NCI-H2107 treated with DMSO at 0.1 percent for 48 hours (cell line): Measurements from ENCODE around the gene MRAS.

ENCODE experiments used
- DNase-seq: peaks from one replicate; lab custom pipeline; 2025; ENCODE audit not compliant: unreplicated experiment; lab: John Stamatoyannopoulos, UW

Gene MRAS

DNA sequence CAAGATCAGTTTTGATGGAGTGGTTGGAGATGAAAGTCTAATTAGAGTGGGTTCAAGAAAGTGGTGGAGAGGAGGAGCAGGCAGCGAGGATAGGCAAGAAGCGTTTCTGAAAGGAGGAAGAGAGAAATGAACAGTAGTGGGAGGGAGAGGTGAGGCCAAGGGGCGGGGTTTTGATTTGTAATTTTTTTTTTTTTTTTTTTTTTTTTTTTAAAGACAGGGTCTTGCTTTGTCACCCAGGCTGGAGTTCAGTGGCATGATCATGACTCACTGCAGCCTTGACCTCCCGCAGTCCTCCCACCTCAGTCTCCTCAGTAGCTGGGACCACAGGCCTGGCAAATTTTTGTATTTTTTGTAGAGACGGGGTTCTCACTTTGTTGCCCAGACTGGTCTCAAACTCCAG is 36.6 kb downstream of the MRAS start:
- DNase-seq = no peak

- DNase-seq = no peak
Measured at GRCh38 chr3:138389144-138389601, 40.8 kb downstream of the MRAS start.

- DNase-seq = no peak
Measured at GRCh38 chr3:138389841-138390581, 41.6 kb downstream of the MRAS start.

DNA sequence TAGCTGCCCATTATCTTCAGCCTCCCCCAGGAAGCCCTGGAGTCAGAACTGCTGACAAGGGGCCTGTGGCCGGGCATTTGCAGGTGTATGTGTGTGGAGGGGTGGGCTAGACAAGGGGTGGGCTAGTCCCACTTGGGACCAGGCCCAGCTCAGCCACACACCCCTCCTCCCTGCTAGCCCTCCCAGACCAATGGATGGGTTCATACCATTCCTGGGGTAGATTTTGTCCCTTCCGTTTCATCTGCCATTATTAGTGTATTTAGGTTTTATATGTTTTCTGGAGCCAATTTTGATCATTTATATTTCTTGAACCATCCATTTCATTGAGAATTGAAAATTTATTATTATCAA is 42.2 kb downstream of the MRAS start:
- DNase-seq = no peak

DNA sequence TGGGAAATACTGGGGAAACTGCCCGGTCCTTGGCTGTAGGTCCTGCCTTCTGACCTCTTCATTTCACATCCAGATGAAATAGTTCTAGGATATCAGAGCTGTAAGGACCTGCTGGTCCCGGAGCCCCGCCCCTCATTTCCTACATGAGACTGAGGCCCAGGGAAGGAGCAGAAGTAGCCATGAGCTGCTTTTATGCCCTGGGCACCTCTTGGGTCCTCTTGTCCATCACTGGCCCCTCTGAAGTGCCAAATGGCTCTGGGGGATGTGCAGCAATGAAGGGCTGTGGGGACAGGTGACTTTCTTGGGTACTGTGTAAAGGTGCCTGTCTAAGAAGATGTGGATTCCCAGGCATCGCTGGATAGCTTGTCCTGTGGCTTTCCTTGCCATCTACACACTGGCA is 45.8 kb downstream of the MRAS start:
- DNase-seq = no peak

GRCh38 chr3:138394686-138395085 is 46.3 kb downstream of the MRAS start:
- DNase-seq = no peak

DNA sequence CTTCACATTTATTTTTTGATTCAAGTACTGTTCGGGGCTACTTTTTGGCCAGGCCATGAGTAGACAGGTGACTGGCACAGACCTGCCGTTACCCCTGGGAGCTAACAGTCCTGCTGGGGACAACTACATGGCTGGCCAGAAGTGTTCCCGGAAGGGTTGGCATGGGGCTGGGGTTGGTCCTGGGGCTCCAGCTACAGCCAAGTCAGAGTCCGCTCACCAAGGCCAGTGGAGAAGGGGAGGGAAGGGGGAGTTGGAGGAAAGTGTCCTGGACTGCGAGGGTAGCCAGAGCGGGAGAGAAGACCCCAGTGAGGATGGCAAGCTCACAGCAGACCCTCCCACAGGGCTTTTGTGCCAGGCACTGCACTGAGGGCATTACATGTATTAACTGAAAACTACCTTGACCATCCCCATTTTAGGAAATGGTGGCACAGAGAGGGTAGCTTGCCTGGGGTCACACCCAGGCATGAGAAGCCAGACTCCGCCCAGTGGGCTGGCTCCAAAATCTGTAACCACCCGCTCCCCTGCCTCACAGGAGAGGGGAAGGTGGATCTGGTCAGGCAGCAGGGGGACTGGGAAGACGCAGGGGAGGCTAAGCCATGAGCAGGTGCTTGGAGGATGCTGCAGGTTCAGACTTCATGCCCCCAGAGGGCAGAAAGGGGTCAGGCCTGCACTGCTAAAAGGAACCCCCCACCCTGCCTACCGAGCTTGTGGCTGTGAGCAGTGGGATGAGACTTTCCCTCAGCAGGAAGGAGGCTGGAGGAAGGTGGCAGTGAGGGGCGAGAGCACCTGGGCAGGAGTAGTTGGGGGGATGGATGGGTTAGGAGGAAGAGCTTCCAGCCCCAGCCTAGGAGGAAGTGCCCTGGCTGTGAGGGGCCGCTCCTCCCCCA is 47.7 kb downstream of the MRAS start:
- no peak for DNase-seq

- no peak for DNase-seq
Measured at GRCh38 chr3:138396752-138397410, 48.5 kb downstream of the MRAS start.

- DNase-seq = no peak
Measured at GRCh38 chr3:138397983-138398382, 49.6 kb downstream of the MRAS start.

DNA sequence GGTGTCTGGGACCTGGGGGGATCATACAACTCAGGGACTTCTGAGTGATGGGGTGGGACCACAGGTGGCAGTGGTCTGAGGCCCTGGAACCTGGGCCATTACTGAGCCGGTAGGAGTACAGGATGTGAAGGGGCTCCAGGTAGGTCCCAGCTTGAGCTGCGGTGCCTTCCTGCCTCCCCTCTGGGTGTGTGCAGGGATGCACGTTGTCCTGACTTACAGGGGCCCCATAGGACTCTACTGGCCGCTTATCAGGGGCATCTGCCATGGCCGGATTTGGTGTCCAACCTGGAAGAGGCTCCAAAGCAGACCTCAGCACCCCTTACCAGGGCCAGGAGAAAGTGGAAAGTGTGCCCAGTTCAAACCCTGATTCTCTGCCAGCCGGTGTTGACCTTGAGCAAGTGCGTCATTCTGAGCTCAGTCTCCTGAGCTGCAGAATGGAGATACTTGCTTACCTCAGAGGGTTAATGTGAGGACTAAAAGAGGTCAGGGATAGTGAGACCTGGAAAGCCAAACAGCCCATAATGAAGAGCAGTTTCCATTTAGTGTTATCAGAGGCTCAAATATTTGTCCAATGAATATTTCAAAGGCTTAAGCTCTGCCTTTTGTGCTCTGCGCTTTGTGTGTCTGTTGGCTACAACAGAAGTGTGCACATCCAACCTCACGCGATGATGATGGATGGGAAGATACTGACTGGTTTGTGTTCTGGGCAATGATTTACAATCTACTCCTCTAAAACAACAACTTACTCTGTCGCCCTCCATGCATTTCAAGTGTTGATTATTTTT is 50.6 kb downstream of the MRAS start:
- no peak for DNase-seq

GRCh38 chr3:138399766-138400165 is 51.4 kb downstream of the MRAS start:
- DNase-seq = no peak

DNA sequence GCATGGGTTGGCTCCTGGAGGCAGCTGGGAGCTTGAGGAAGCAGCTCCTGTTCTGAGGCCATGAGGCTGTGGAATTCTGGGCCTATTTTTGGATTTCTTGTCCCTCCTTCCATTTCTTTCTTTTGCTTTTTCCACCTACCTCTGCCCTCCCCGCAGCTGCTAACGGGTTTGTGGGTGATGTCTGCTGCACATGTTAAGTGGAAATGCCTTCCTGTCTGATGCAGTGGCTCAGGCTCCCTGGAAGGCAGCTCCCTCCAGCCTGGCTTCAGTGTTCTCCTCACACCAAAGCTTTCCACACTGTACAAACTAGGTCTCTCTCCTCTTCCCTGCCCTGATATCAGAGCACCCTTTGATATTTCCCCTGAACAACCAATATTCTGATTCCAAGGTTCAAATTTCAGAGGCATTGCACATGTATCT is 52.3 kb downstream of the MRAS start:
- no peak for DNase-seq

- no peak for DNase-seq
Measured at GRCh38 chr3:138401834-138402233, 53.5 kb downstream of the MRAS start.

GRCh38 chr3:138404121-138404520 is 55.7 kb downstream of the MRAS start:
- DNase-seq = no peak

GRCh38 chr3:138405001-138405400 is 56.6 kb downstream of the MRAS start:
- no peak for DNase-seq

DNA sequence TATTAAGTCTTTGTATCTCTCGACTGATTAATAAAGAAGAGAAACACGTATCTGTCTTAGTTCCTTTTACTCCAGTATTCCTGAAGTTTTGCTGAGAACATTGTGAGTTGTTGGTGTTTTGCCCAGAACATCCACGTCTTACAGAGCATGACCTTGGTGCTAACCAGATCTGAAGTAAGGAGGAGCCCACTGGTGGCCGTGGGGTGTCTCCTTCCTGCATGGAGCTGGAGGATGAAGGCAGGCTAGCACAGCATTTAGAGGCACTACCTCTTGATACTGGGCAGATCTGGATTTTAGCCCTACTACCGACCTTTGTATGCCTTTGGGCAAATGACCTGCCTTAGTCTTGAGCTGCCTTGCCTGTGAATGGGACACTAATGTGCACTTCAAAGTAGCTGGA is 57.1 kb downstream of the MRAS start:
- no peak for DNase-seq

- no peak for DNase-seq
Measured at GRCh38 chr3:138406606-138407005, 58.2 kb downstream of the MRAS start.

GRCh38 chr3:138407236-138407907 is 59.0 kb downstream of the MRAS start:
- DNase-seq = no peak

GRCh38 chr3:138408751-138409570 is 60.6 kb downstream of the MRAS start:
- no peak for DNase-seq
